HL-60 (cell line): Measurements from ENCODE around the gene NELFA.

ENCODE experiments used
- CTCF ChIP-seq: IDR thresholded peaks from one replicate; pipeline ENCODE4 v1.5.1; 2011; ENCODE audit warnings: low read length, control low read depth, inconsistent platforms; ENCODE audit not compliant: insufficient read depth
- REST ChIP-seq: IDR thresholded peaks from 2 replicates; pipeline ENCODE4 v1.6.1; 2012; ENCODE audit warnings: low read depth; ENCODE audit not compliant: insufficient replicate concordance

- TF ChIP-seq CTCF (no peak), REST (no peak)
These were observed 45.4 kb upstream of the NELFA start for GRCh38 chr4:2054217-2054616.
